GM19351 (cell line): ENCODE measurements around the gene CDK10.
"Not testable (repeated sequence)": the region's sequence is repeated elsewhere in the genome, so short reads cannot be mapped to it uniquely, and the experiment has no call there.

Source experiments
- ATAC-seq: cut with Tn5 transposase; IDR thresholded peaks from one replicate; pipeline ENCODE4 v1.9.1; 2021; ENCODE audit warnings: mild to moderate bottlenecking, moderate library complexity; ENCODE audit not compliant: unreplicated experiment

CDK10 gene

GRCh38 chr16:89667000-89667399 is 19.5 kb upstream of the CDK10 start:
- not testable (repeated sequence) for ATAC-seq

GRCh38 chr16:89667633-89668032 is 18.9 kb upstream of the CDK10 start:
- no peak for ATAC-seq

- ATAC-seq = no peak
Observed at GRCh38 chr16:89668790-89669158, 17.7 kb upstream of the CDK10 start.

- no peak for ATAC-seq
Observed at GRCh38 chr16:89669755-89670154, 16.7 kb upstream of the CDK10 start.

- no peak for ATAC-seq
Observed at GRCh38 chr16:89670496-89671431, 15.7 kb upstream of the CDK10 start.

GRCh38 chr16:89671565-89671964 is 14.9 kb upstream of the CDK10 start:
- not testable (repeated sequence) for ATAC-seq

- ATAC-seq = no peak
Observed at GRCh38 chr16:89672177-89672941, 14.1 kb upstream of the CDK10 start.

- ATAC-seq = no peak
Observed at GRCh38 chr16:89678258-89678657, 8.2 kb upstream of the CDK10 start.

- no peak for ATAC-seq
Observed at GRCh38 chr16:89685916-89686315, 573 bp upstream of the CDK10 start.

GRCh38 chr16:89687092-89687940 is 827 bp downstream of the CDK10 start:
- ATAC-seq = peak; percentile 29

GRCh38 chr16:89688395-89688794 is 1.9 kb downstream of the CDK10 start:
- ATAC-seq = no peak

GRCh38 chr16:89689142-89689541 is 2.7 kb downstream of the CDK10 start:
- ATAC-seq = no peak

GRCh38 chr16:89689621-89690020 is 3.1 kb downstream of the CDK10 start:
- not testable (repeated sequence) for ATAC-seq

- ATAC-seq = no peak
Observed at GRCh38 chr16:89690392-89690901, 4.0 kb downstream of the CDK10 start.

GRCh38 chr16:89691231-89691985 is 4.9 kb downstream of the CDK10 start:
- no peak for ATAC-seq

- no peak for ATAC-seq
Observed at GRCh38 chr16:89691986-89692569, 5.6 kb downstream of the CDK10 start.

- no peak for ATAC-seq
Observed at GRCh38 chr16:89693289-89693731, 6.8 kb downstream of the CDK10 start.

- no peak for ATAC-seq
Observed at GRCh38 chr16:89693931-89694783, 7.7 kb downstream of the CDK10 start.

GRCh38 chr16:89694784-89695085 is 8.2 kb downstream of the CDK10 start:
- not testable (repeated sequence) for ATAC-seq
